Thymus (tissue), 11 donors: ENCODE measurements around the gene IZUMO2. TPM values are rescaled to one million over a fixed set of nuclear protein-coding genes. Genes with fewer than 3 reads are reported as not detected.
"Not testable (repeated sequence)": the region's sequence is repeated elsewhere in the genome, so short reads cannot be mapped to it uniquely, and the experiment has no call there.

Experiments
- DNase-seq, 9 donors: peaks; one replicate each; pipeline ENCODE4 v3.0.0-alpha.2; 2013; ENCODE audit warnings: low spot score in 9 of 9, low read depth in 6 of 9, missing footprints in 1 of 9
- H3K27ac ChIP-seq, 2 donors: one replicate each; pipeline ENCODE4 v1.5.1; 2013; ENCODE audit warnings: control low read depth in 1 of 2, low read depth in 1 of 2, low read length in 1 of 2, mild to moderate bottlenecking in 1 of 2, moderate library complexity in 1 of 2
- H3K27me3 ChIP-seq, 2 donors: one replicate each; pipeline ENCODE4 v1.5.1; 2013; ENCODE audit warnings: low read length in 1 of 2; ENCODE audit not compliant: control insufficient read depth in 2 of 2, insufficient read depth in 1 of 2
- H3K36me3 ChIP-seq, 2 donors: one replicate each; pipeline ENCODE4 v1.5.1; 2013; ENCODE audit warnings: low read length in 1 of 2, mild to moderate bottlenecking in 1 of 2, moderate library complexity in 1 of 2; ENCODE audit not compliant: control insufficient read depth in 2 of 2, insufficient read depth in 2 of 2
- H3K4me1 ChIP-seq, 2 donors: one replicate each; pipeline ENCODE4 v1.5.1; 2013; ENCODE audit warnings: low read length in 2 of 2; ENCODE audit not compliant: control insufficient read depth in 2 of 2, insufficient read depth in 2 of 2
- H3K4me3 ChIP-seq, 2 donors: one replicate each; pipeline ENCODE4 v1.5.1; 2013; ENCODE audit warnings: low read length in 2 of 2, control low read depth in 1 of 2, mild to moderate bottlenecking in 1 of 2
- H3K9me3 ChIP-seq, 2 donors: one replicate each; pipeline ENCODE4 v1.5.1; 2013; ENCODE audit warnings: low read length in 1 of 2, mild to moderate bottlenecking in 1 of 2; ENCODE audit not compliant: control insufficient read depth in 2 of 2, insufficient read depth in 1 of 2
- WGBS: extraction: QIAGEN DNeasy Blood & Tissue Kit; methylation state at CpG from one replicate; pipeline ENCODE4 v1.1.7; 2013; 5-methylcytosine and 5-hydroxymethylcytosine counted together
- polyA plus RNA-seq: library from polyadenylated mRNA; stranded (reverse); fragments of 200-250 nt; gene quantifications from one replicate; pipeline ENCODE4 v1.2.3, GENCODE V29; 2013
- total RNA-seq: library from RNA; stranded (reverse); fragments of 120-200 nt; gene quantifications from one replicate; pipeline ENCODE4 v1.2.4, GENCODE V29; 2013
- donor health status: healthy.

Gene IZUMO2
- total and polyA plus RNA-seq, 2 donors = not detected

DNA sequence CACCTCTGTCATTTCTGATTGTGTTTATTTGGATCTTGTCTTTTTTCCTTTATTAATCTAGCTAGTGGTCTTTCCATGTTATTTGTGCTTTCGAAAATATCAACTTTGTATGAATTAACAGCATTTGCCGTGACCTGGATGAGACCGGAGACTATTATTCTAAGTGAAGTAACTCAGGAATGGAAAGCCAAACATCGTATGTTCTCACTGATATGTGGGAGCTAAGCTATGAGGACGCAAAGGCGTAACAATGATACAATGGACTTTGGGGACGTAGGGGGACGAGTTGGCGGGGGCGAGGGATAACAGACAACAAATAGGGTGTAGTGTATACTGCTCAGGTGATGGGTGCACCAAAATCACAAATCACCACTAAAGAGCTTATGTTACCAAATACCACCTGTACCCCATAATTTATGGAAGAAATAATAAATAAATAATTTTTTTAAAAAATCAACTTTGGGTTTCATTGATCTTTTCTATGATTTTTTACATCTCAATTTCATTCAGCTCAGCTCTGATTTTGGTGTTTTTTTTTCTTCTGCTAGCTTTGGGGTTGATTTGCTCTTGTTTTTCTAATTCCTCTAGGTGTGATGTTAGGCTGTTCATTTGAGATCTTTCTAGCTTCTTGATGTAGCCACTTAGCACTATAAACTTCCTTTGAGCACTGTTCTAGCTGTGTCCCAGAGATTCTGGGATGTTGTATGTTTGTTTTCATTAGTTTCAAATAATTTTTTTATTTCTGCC lies 27.1 kb downstream of the IZUMO2 start:
- H3K4me1 ChIP-seq, H3K4me3 ChIP-seq, H3K27ac ChIP-seq, H3K9me3 ChIP-seq, H3K27me3 ChIP-seq, H3K36me3 ChIP-seq: not testable (repeated sequence)
- DNase-seq = peak in 1 of 9 donors; percentile 14
- 93% methylated on average over 10 of the region's 10 CpGs for WGBS

DNA sequence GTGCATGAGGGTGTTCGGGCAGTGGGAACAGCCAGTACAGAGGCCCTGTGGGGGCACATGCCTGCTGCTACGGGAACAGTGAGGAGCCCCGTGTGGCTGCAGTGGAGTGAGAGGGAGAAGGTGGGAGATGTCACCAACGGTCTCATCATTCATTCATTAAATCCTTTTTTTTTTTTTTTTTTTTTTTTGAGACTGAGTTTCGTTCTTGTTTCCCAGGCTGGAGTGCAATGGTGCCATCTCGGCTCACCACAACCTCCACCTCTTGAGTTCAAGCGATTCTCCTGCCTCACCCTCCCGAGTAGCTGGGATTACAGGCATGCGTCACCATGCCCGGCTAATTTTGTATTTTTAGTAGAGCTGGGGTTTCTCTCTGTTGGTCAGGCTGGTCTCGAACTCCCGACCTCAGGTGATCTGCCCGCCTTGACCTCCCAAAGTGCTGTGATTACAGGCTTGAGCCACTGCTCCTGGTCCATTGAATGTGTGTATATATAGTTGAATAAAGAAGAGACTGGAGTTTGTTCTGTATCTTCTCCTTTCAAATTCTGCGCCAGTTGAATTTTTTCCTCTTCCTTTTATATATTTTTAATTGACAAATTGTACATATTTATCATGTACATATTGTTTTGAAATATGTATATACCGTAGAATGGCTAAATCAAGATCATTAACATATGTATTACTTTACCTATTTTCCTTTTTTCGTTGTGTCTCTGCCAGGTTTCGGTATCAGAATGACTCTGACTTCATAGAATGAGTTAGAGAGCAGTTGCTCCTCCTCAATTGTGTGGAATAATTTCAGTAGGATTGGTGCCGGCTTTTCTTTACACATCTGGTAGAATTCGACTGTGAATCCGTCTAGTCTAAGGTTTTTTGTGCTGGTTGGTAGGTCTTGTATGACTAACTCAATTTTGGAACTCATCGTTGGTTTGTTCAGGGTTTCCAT lies 28.0 kb downstream of the IZUMO2 start:
- not testable (repeated sequence) for H3K4me1 ChIP-seq, H3K4me3 ChIP-seq, H3K36me3 ChIP-seq, H3K27me3 ChIP-seq, H3K9me3 ChIP-seq, DNase-seq, H3K27ac ChIP-seq
- 92% methylated on average over 15 of the region's 21 CpGs for WGBS

DNA sequence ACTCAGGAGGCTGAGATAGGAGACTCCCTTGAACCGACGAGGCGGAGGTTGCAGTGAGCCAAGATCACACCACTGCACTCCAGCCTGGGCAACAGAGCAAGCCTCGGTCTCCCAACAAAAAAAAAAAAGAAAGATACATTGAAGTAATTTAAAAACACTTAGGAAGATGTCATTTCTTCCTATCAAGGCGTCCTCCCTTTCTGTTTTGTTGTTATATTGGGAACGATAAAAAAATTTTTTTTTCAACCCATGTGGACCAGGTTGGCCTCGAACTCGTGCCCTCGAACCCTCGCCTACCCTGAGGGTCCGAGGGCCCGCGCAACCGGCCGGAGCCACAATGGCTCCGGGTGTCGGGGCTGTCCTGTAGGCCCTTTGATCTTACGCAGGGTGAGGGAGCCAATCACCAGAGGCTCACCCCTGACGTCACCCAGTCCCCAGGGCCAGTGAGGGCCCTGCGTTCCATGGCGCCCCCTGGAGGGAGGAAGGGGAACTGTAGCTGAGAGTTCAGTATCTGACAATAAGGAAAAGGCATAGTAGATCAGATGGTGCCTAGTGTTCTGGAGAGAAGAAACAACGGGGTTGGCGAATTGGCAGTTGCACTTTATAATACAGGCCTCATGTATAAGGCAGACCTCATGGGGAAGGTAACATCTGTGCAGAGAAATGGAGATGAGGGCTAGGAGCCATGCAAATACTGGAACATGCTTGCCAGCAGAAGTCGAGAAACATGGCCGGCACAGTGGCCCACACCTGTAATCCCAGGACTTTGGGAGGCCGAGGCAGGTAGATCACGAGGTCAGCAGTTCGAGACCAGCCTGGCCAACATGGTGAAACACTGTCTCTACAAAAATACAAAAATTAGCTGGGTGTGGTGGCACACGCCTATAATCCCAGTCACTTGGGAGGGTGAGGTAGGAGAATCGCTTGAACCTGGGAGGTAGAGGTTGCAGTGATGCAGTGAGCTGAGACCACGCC lies 29.3 kb downstream of the IZUMO2 start:
- not testable (repeated sequence) for DNase-seq, H3K9me3 ChIP-seq, H3K27me3 ChIP-seq, H3K4me1 ChIP-seq, H3K27ac ChIP-seq, H3K36me3 ChIP-seq, H3K4me3 ChIP-seq
- 75% methylated on average over 21 of the region's 31 CpGs for WGBS

DNA sequence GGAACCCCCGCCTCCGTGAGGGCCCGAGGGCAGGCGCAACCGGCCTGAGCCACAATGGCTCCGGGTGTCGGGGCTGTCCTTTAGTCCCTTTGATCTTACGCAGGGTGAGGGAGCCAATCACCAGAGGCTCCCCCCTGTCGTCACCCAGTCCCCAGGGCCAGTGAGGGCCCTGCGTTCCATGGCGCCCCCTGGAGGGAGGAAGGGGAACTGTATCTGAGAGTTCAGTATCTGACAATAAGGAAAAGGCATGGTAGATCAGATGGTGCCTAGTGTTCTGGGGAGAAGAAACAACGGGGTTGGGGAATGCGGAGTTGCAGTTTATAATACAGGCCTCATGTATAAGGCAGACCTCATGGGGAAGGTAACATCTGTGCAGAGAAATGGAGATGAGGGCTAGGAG lies 59.1 kb downstream of the IZUMO2 start:
- H3K36me3 ChIP-seq, H3K4me3 ChIP-seq, DNase-seq, H3K4me1 ChIP-seq, H3K9me3 ChIP-seq, H3K27ac ChIP-seq, H3K27me3 ChIP-seq: not testable (repeated sequence)
- WGBS = no CpG with 5 or more reads among the region's 13 CpGs

DNA sequence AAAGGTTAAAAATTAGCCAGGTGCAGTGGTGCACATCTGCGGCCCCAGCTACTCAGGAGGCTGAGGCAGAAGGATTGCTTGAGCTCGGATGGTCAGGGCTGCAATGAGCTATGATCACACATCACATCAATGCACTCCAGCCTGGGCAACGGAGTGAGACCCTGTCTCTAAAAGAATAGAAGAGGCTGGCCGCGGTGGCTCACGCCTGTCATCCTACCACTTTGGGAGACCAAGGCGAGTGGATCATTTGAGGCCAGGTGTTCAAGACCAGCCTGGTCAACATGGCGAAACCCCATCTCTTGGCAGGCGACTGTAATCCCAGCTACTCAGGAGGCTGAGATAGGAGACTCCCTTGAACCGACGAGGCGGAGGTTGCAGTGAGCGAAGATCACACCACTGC lies 59.7 kb downstream of the IZUMO2 start:
- H3K4me3 ChIP-seq, H3K4me1 ChIP-seq, DNase-seq, H3K27ac ChIP-seq, H3K27me3 ChIP-seq, H3K9me3 ChIP-seq, H3K36me3 ChIP-seq: not testable (repeated sequence)
- WGBS = 74% methylated on average over 5 of the region's 13 CpGs

Other genes with a start within 250 kb of the IZUMO2 start
- gene ATF5, start 234.1 kb downstream of the IZUMO2 start, total RNA-seq = 16.0 TPM
- 53.9 TPM for gene ATF5, start 234.1 kb downstream of the IZUMO2 start, polyA plus RNA-seq
- gene NUP62, start 233.8 kb downstream of the IZUMO2 start, total RNA-seq = 46.7 TPM
- gene NUP62, start 233.8 kb downstream of the IZUMO2 start, polyA plus RNA-seq = 24.9 TPM
- gene SIGLEC11, start 202.1 kb downstream of the IZUMO2 start, total RNA-seq = 0.14 TPM
- gene SIGLEC11, start 202.1 kb downstream of the IZUMO2 start, polyA plus RNA-seq = 0.98 TPM
- 41.3 TPM for gene VRK3, start 137.9 kb downstream of the IZUMO2 start, total RNA-seq
- gene VRK3, start 137.9 kb downstream of the IZUMO2 start, polyA plus RNA-seq = 27.2 TPM
- 5.7 TPM for gene ZNF473, start 137.3 kb downstream of the IZUMO2 start, total RNA-seq
- 2.5 TPM for gene ZNF473, start 137.3 kb downstream of the IZUMO2 start, polyA plus RNA-seq
- gene MYH14, start 40.3 kb upstream of the IZUMO2 start, total RNA-seq = 1.6 TPM
- gene MYH14, start 40.3 kb upstream of the IZUMO2 start, polyA plus RNA-seq = 16.2 TPM
- gene KCNC3, start 166.1 kb upstream of the IZUMO2 start, total RNA-seq = 0.47 TPM
- 6.8 TPM for gene KCNC3, start 166.1 kb upstream of the IZUMO2 start, polyA plus RNA-seq
- gene NAPSA, start 202.4 kb upstream of the IZUMO2 start, total RNA-seq = 0.94 TPM
- 6.4 TPM for gene NAPSA, start 202.4 kb upstream of the IZUMO2 start, polyA plus RNA-seq
- gene NR1H2, start 213.2 kb upstream of the IZUMO2 start, total RNA-seq = 27.9 TPM
- gene NR1H2, start 213.2 kb upstream of the IZUMO2 start, polyA plus RNA-seq = 57.2 TPM
- gene POLD1, start 221.1 kb upstream of the IZUMO2 start, total RNA-seq = 61.8 TPM
- gene POLD1, start 221.1 kb upstream of the IZUMO2 start, polyA plus RNA-seq = 39.5 TPM